ENCODE data around the gene SLC45A1. TPM values are rescaled to one million over a fixed set of nuclear protein-coding genes. Genes with fewer than 3 reads are reported as not detected.

Gene SLC45A1
- total RNA-seq, 1 experiment from 2014 or later = 0.20 TPM

- POLR2A ChIA-PET (ENCODE audit: unreplicated experiment) = interaction anchor here (0.5 to 0.7 kb wide), 5 partner anchors 28 to 517 kb away, joined by 3 to 6 read pairs (median 3); no protein-coding TSS in a partner anchor
- H3K27me3 ChIP-seq (ENCODE audit: insufficient read depth, low read depth) = no peaks in the 10 kb centered on the region
Measured at GRCh38 chr1:8343464-8344001, 25.6 kb downstream of the SLC45A1 start.

GRCh38 chr1:8344893-8345507, 27.1 kb downstream of the SLC45A1 start:
- intact Hi-C loops (cut with micrococcal nuclease; ENCODE audit: unreplicated experiment) = no loop called here
- POLR2A ChIA-PET (ENCODE audit: unreplicated experiment) = no interaction called here
- H3K79me2 ChIP-seq (ENCODE audit: low read depth) = no peaks in the 10 kb centered on the region
- no peaks in the 10 kb centered on the region for H3K9me2 ChIP-seq (ENCODE audit: insufficient read depth)
- CTCF ChIA-PET = interaction anchor here (0.6 kb wide), 1 partner anchor 440 kb away, joined by 3 read pairs; no protein-coding TSS in a partner anchor
- peaks cover 17% of the 10 kb centered on the region for H3K4me1 ChIP-seq (replicated peaks; ENCODE audit: insufficient read depth)
- no peak for TF ChIP-seq EZH2 (IDR thresholded peaks at IDR 0.05; ENCODE audit: low read depth)
- TF ChIP-seq CTCF (conservative IDR thresholded peaks at IDR 0.05) = no peak
- no peak overlapping the region for H3K4me2 ChIP-seq
- no peaks in the 10 kb centered on the region for H4K20me1 ChIP-seq (ENCODE audit: insufficient read depth)
- H3K4me3 ChIP-seq = no peak overlapping the region
- no TSS peak for BruUV-seq (replicated peaks)
- no peaks in the 10 kb centered on the region for H3K9me3 ChIP-seq (ENCODE audit: insufficient read depth, low read depth)
- no peak overlapping the region for H2AFZ ChIP-seq
- DNase-seq = no peak
- no peaks in the 10 kb centered on the region for H3K36me3 ChIP-seq (ENCODE audit: low read depth)
- no peak overlapping the region for H3K27ac ChIP-seq
- H3F3A ChIP-seq (ENCODE audit: insufficient read depth, low read depth) = peaks cover 8% of the 10 kb centered on the region; the same call in 1 of the 2 replicates
- no peaks in the 10 kb centered on the region for H3K27me3 ChIP-seq (ENCODE audit: insufficient read depth, low read depth)

More at GRCh38 chr1:8343464-8344001, 25.6 kb downstream of the SLC45A1 start:
- Histone ChIP-seq H2AFZ (peak overlapping the region; percentile 86), H3F3A (ENCODE audit: insufficient read depth, low read depth) (peaks cover 8% of the 10 kb centered on the region; the same call in 1 of the 2 replicates), H3K79me2 (ENCODE audit: low read depth) (no peaks in the 10 kb centered on the region), H3K9me3 (ENCODE audit: insufficient read depth, low read depth) (no peaks in the 10 kb centered on the region), H3K4me2 (peak overlapping the region; percentile 83), H3K4me1 (replicated peaks; ENCODE audit: insufficient read depth) (peaks cover 17% of the 10 kb centered on the region), H4K20me1 (ENCODE audit: insufficient read depth) (no peaks in the 10 kb centered on the region), H3K27ac (peak overlapping the region; percentile 89), H3K9me2 (ENCODE audit: insufficient read depth) (no peaks in the 10 kb centered on the region), H3K36me3 (ENCODE audit: low read depth) (no peaks in the 10 kb centered on the region), H3K4me3 (peak overlapping the region; percentile 45; the same call in 1 of the 2 replicates)
- BruUV-seq (replicated peaks) = no TSS peak
- peak; percentile 76 to 79 for DNase-seq
- CTCF ChIA-PET = interaction anchor here (0.6 to 1.0 kb wide), 5 partner anchors 210 to 674 kb away, joined by 3 to 5 read pairs (median 4); no protein-coding TSS in a partner anchor
- intact Hi-C loops (cut with micrococcal nuclease; ENCODE audit: unreplicated experiment) = loop anchor here (1.0 kb wide), 1 partner anchor 315 kb away; no protein-coding TSS in a partner anchor
- no peak for TF ChIP-seq EZH2 (IDR thresholded peaks at IDR 0.05; ENCODE audit: low read depth)
- TF ChIP-seq CTCF (conservative IDR thresholded peaks at IDR 0.05) = no peak

GRCh38 chr1:8345621-8346415, 27.9 kb downstream of the SLC45A1 start:
- H3K79me2 ChIP-seq (ENCODE audit: low read depth) = no peaks in the 10 kb centered on the region
- TF ChIP-seq EZH2 (IDR thresholded peaks at IDR 0.05; ENCODE audit: low read depth) = no peak
- TF ChIP-seq CTCF (conservative IDR thresholded peaks at IDR 0.05) = no peak
- no peaks in the 10 kb centered on the region for H3K9me3 ChIP-seq (ENCODE audit: insufficient read depth, low read depth)
- no peaks in the 10 kb centered on the region for H3K9me2 ChIP-seq (ENCODE audit: insufficient read depth)
- DNase-seq = no peak
- no peaks in the 10 kb centered on the region for H4K20me1 ChIP-seq (ENCODE audit: insufficient read depth)
- intact Hi-C loops (cut with micrococcal nuclease; ENCODE audit: unreplicated experiment) = no loop called here
- no peak overlapping the region for H2AFZ ChIP-seq
- H3K27me3 ChIP-seq (ENCODE audit: insufficient read depth, low read depth) = no peaks in the 10 kb centered on the region
- POLR2A ChIA-PET (ENCODE audit: unreplicated experiment) = no interaction called here
- no peak overlapping the region for H3K4me2 ChIP-seq
- H3K27ac ChIP-seq = no peak overlapping the region
- CTCF ChIA-PET = interaction anchor here (0.6 kb wide), 1 partner anchor 441 kb away, joined by 3 read pairs; no protein-coding TSS in a partner anchor
- no peaks in the 10 kb centered on the region for H3K36me3 ChIP-seq (ENCODE audit: low read depth)
- H3K4me1 ChIP-seq (replicated peaks; ENCODE audit: insufficient read depth) = peaks cover 17% of the 10 kb centered on the region
- no peak overlapping the region for H3K4me3 ChIP-seq
- peaks cover 8% of the 10 kb centered on the region; the same call in 1 of the 2 replicates for H3F3A ChIP-seq (ENCODE audit: insufficient read depth, low read depth)
- BruUV-seq (replicated peaks) = no TSS peak

Measured in PC-9 (cell line).